C4-2B (cell line): ENCODE results near the gene IL17REL.

Source experiments
- H3K27ac ChIP-seq: fragments of 450-650 bp; 2 replicates; pipeline ENCODE4 v1.5.1; 2017
- CTCF ChIP-seq: fragments of 450-650 bp; conservative IDR thresholded peaks from 2 replicates; pipeline ENCODE4 v1.5.1; 2017; ENCODE audit warnings: mild to moderate bottlenecking
- ZFX ChIP-seq: fragments of 450-650 bp; IDR thresholded peaks from 2 replicates; pipeline ENCODE4 v1.6.1; 2017

Gene IL17REL

GRCh38 chr22:50012211-50013181 is at the start of gene IL17REL:
Gene IL17REL, minus strand, starts transcription at chr22:50012765. Its CDS starts 119 bp downstream, at chr22:50012646.
- H3K27ac ChIP-seq: no peak within 1 kb of the TSS
- TF ChIP-seq ZFX: no peak
- no peak for TF ChIP-seq CTCF

DNA sequence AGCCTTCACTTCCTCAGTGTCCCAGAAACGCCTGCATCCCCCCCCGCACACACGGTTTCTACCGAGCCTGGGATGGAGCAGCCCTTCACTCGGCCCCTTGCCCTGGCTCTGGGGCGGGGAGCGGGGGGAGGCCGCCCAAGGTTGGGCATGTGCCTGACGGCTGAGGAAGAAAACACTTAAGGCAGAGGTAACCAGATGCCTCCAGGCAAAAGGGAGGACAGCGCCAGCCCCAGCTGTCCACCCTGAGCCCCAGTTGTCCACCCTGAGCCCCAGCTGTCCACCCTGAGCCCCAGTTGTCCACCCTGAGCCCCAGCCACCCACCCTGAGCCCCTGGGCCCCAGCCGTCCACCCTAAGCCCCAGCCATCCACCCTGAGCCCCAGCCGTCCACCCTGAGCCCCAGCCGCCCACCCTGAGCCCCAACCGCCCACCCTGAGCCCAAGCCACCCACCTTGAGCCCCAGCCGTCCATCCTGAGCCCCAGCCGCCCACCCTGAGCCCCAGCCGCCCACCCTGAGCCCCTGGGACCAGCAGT is 49.3 kb upstream of the IL17REL start:
- no peak overlapping the region for H3K27ac ChIP-seq
- no peak for TF ChIP-seq CTCF
- TF ChIP-seq ZFX: no peak

DNA sequence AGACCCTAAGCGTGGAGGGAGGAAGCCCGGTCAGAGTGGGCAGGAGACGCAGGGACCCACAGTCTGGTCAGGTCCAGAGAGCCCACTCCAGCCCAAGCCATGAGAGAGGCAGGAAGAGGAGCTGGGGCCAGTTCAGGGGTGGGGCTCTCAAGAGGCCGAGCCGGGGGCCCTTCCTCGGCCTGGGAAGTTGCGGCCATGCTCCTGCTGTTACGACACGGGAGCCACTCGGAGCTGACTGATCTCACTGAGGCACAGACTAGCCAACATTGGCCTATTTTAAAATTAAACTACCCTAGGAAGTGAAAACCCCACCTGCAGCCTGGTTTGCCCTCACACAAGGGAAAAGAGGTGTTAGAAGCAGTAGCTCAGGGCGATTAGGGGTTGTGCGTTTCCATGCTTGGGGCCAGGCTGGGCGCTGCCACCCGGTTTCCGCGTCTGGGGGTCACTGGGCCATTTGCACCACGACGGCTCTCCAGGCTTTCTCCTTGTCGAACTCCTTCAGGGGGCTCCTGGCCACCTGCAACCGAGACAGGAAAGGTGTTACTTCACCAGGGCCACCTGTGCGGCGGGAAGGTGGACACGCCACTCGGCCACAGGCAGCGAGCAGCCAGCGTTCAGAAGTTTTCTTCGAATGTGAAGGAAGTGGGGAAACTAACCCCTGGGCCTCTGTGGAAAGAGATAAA is 48.7 kb upstream of the IL17REL start:
- TF ChIP-seq CTCF (no peak), ZFX (no peak)

GRCh38 chr22:50060441-50061140 is 48.0 kb upstream of the IL17REL start:
- TF ChIP-seq ZFX: no peak
- H3K27ac ChIP-seq: no peak overlapping the region

More for the DNA sequence above, 48.7 kb upstream of the IL17REL start:
- no peak overlapping the region for H3K27ac ChIP-seq

GRCh38 chr22:50059881-50060262 is 47.3 kb upstream of the IL17REL start:
- TF ChIP-seq CTCF (no peak), ZFX (no peak)
- no peak overlapping the region for H3K27ac ChIP-seq

GRCh38 chr22:50058906-50059880 is 46.6 kb upstream of the IL17REL start:
- no peak overlapping the region for H3K27ac ChIP-seq
- TF ChIP-seq ZFX (no peak), CTCF (no peak)
